NOMO-1 (cell line): ENCODE data around the gene TTC16.

Source experiments
- DNase-seq, 2 experiments: peaks; one replicate each; lab custom pipeline; 2025; ENCODE audit not compliant: unreplicated experiment in 2 of 2; lab: John Stamatoyannopoulos, UW

TTC16 gene

GRCh38 chr9:127780126-127780885 lies 64.4 kb downstream of the TTC16 start:
- DNase-seq, result no peak

GRCh38 chr9:127780909-127781308 lies 65.0 kb downstream of the TTC16 start:
- peak; percentile 58 to 73 for DNase-seq
